HG03095 (cell line): ENCODE results near the gene FGG.

Experiments
- ATAC-seq: cut with Tn5 transposase; IDR thresholded peaks from one replicate; pipeline ENCODE4 v1.9.1; 2021; ENCODE audit warnings: moderate library complexity; ENCODE audit not compliant: unreplicated experiment

FGG gene

DNA sequence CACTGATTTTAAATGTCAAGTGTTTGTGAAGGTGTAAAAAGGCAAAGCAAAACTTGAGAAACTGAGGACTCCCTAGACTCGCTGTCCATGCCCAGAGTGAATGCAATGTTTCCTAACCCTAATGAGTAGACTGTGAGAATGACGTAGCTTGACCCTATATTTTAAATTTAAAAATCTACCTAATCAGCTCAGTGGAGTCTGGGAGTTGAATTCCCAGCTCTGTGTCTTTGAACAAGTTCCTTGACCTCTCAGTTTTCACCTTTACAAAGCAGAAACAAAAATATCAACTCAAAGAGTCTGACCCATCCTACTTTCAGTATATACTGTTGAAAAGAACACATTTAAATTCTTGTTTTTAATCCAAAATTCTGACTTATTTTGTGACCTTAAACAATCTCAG is 24.3 kb downstream of the FGG start:
- ATAC-seq = no peak

DNA sequence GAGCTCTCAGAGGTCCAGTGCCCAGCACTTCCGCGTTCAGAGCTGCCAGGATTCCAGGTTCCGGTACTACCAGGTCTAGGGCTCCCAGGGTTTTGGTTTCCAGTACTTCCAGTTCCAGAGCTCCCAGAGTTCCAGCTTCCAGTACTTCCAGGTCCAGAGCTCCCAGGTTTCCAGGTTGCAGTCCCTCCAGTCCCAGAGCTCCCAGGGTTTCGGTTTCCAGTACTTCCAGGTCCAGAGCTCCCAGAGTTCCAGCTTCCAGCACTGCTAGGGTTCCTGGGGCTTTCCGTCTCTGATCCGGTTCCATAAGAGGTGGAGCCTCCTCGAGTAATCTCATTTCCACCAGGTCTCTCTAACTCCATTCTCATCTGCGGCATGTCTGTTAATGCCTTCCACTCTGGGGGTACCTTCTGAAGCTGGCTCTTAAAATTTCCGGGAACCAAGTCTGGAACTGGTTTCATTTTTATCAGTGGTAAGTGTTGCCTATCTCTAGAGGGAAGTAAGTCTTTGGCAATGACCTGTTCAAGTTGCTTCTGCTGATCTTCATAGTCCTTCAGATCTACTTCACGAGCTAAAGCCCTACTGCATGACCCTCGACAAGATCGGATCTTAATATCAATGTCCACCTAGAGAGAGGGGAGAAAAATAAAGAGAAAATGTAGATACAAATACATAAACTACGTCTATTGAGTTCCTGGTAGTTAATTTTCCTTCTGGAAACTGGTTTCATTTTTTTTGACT is 26.0 kb downstream of the FGG start:
- no peak for ATAC-seq

DNA sequence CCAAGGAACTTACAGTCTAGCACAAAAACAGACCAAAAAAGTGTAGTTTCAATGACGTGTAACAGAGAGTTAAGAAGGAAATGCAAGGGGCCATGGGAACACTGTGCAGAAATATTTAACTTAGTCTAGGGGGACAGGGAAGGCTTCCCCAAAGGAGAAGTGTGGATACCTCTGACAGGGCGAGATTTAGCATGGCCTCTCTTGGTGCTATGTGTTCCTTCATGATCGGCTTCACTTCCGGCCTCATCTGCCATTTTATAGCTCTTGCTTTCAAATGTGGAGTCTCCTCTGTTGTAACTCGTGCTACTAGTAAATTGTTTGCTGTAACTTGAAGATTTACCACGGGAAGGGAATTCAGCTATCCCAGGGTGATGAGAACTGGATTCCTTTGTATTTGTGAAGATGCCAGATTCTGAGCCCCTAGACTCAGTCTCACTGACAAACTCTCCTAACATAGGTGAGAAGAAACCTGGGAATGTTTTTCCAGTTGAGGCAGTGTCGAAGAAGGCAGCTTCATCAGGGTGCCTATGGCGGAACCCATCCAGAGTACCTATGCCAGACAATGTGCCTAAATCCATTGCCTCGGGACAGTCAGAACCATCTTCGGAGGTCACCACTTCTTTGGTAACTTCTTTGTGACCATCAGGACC is 27.0 kb downstream of the FGG start:
- no peak for ATAC-seq

DNA sequence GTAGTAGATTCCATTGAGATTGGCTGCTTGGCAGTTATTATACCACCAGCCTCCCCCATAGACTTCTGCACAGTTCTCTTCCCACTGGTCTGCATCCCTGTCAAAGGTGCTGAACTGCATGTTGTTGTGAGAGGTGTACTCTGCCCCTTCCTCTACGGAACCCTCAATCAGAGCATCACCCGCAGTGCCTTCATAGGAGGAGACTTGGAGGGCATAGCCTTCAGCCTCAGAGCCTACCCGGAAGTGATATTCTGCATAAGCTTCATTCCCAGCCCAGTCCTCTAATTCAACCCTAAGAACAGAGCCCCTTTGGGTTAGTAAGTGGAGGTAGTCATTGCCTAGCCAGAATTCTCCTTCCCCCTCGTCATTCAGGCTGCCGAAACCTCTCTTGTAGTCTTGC is 28.2 kb downstream of the FGG start:
- no peak for ATAC-seq

DNA sequence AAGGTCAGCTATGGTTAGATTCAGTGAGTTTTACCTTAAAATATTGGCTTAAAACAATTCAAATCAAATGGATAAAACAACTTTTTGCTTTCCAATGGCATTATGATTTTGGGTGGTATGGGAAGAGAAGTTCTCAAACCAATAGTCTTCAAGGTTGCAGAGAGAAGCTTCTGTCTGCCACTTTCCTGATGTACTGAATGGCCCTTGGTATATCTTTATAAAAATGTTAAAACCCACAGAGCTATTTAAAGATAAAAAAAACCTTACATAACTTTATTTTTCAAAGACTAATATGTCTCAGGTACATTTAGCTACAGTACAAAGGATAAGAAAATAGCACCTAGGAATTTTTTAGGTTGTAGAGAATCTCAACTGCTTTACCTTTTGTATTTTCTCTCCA is 28.8 kb downstream of the FGG start:
- no peak for ATAC-seq

DNA sequence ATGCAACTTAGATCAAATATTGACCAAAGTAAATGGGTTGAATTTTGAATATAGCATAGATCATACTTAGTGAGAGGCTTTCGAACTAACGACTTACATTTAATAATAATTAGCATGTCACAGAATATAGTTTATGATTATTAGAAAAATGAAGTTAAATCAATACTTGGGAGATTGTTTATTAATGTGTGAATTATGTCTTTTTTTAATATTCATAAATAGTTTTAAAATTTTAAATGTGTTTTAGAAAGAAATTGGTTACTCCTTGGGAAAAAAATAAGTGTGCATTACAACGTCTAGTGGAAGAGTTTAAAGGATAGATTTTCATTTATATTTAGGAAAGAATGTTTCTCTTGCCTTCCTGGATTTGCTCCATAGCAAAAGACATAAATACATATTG is 29.2 kb downstream of the FGG start:
- no peak for ATAC-seq

DNA sequence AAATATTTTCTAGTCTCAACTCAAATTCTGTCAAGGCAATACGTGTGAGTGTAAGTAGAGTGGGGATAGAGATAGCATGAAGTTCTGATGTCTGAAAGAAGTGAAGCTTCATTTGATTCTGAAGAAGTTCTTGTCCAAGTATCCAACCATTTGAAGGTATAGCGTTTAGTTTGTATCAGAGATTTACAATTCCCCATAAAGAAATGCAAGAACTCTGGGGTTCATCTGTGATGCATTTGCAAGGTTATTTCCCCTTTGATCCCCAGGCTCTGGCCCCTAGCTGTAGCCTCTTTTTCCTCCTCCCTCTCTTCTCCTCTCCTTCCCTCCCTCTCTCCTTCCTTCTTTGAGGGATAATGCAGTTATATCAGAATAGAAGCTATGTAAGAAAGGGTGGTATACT is 29.7 kb downstream of the FGG start:
- ATAC-seq = no peak

DNA sequence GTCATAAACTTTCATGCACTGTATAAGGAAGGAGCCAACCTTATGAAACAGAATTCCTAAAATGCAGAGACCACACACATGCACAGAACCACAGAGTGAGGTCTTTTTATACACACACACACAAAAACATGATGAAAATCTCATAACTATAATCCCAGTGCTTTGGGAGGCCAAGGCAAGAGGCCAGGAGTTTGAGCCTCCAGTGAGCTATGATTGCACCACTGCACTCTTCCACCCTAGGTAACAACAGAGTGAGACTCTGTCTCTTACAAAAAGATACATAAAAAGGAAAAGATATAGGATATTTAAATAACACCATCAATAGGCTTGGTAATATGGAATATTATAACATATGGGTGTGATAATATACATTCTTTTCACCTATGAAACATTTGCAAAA is 32.5 kb downstream of the FGG start:
- no peak for ATAC-seq

DNA sequence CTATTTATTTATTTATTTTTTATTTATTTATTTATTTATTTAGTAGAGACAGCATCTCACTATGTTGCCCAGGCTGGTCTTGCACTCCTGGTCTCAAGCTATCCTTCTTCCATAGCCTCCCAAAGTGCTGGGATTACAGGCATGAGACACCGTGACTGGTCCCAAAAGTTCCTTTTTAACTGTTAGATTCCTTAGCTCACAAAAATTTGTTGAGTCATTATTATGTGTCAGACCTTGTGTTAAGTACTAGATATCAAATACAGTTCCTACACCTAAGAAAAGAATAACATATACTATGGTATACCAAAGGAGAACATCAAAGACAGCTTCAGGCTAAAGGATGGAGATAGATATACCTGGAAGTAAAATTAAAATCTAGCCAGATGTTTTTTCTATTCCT is 33.5 kb downstream of the FGG start:
- ATAC-seq = no peak

DNA sequence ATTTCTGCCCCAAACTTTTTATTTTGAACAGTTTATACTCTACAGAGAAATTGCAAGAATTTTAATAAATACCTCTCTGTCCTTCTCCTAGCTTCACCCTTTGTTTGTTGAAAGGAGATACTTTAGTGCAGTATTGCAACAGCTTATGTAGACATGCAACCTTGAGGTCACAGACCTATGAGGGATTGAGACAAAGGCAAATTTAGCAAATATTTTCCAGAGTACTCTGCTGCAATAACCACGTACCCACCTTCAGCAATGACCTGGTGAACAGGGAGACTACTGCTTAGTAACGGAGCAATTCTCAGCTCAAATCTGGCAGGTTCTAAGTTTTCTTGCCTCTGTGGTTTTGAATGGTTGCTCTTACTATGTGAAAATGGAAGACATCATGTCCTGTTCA is 35.1 kb downstream of the FGG start:
- ATAC-seq = no peak

DNA sequence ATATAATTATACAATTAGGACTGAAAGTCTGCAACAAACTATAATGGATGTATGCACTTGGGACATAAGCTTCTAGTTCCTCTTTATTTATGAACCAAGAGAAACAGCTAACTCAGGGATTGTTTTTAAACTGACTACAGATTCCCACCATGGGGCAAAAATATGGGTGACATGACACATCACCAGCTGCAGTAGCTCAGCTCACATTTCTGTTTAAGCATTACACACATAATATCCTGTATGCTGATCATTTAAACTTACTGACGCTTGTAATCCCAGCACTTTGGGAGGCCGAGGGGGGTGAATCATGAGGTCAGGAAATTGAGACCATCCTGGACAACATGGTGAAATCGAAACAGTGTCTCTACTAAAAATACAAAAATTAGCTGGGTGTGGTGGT is 38.1 kb downstream of the FGG start:
- no peak for ATAC-seq

DNA sequence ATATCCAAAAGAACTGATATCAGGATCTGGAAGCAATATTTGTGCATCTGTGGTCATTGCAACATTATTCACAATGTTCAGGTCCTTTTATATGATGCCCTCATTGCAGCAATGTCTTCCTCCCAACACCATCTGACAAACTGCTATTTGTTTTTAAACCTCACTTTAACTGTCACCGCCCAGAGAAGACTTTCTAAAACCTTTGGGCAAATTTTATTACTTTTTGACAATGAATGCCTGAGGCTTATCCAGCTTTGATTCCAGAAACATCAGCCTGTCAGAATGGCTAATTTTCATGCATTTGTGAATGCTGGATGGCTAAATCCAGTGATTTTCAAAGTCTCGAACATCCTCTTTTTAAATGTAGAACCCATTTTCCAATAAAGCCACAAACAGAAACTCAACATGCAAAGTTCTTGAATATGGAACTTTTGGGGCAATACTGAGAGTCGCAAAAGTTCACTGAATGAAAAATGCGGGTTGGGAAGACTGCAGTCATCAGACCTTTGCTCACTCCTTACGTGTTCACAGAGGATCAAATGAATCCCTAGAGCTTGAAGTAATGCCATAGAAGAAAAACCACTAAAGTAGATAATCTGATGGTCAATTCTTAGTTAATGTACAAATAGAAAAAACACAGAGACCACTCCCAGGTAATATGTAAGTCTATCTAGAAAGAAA is 39.1 kb downstream of the FGG start:
- no peak for ATAC-seq

DNA sequence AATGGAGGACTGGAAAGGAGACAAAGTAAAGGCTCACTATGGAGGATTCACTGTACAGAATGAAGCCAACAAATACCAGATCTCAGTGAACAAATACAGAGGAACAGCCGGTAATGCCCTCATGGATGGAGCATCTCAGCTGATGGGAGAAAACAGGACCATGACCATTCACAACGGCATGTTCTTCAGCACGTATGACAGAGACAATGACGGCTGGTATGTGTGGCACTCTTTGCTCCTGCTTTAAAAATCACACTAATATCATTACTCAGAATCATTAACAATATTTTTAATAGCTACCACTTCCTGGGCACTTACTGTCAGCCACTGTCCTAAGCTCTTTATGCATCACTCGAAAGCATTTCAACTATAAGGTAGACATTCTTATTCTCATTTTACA is 42.9 kb downstream of the FGG start:
- ATAC-seq = no peak

DNA sequence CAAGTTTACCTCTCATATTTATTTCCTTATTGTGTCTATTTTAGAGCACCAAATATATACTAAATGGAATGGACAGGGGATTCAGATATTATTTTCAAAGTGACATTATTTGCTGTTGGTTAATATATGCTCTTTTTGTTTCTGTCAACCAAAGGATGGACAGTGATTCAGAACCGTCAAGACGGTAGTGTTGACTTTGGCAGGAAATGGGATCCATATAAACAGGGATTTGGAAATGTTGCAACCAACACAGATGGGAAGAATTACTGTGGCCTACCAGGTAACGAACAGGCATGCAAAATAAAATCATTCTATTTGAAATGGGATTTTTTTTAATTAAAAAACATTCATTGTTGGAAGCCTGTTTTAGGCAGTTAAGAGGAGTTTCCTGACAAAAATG is 43.4 kb downstream of the FGG start:
- no peak for ATAC-seq

DNA sequence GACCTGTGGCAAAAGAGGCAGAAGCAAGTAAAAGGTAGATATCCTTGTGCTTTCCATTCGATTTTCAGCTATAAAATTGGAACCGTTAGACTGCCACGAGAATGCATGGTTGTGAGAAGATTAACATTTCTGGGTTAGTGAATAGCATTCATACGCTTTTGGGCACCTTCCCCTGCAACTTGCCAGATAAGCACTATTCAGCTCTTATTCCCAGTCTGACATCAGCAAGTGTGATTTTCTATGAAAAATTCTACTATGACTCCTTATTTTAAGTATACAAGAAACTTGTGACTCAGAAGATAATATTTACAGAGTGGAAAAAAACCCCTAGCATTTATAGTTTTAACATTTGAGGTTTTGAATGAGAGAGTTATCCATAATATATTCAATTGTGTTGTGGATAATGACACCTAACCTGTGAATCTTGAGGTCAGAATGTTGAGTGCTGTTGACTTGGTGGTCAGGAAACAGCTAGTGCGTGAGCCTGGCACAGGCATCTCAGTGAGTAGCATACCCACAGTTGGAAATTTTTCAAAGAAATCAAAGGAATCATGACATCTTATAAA is 45.7 kb downstream of the FGG start:
- no peak for ATAC-seq

DNA sequence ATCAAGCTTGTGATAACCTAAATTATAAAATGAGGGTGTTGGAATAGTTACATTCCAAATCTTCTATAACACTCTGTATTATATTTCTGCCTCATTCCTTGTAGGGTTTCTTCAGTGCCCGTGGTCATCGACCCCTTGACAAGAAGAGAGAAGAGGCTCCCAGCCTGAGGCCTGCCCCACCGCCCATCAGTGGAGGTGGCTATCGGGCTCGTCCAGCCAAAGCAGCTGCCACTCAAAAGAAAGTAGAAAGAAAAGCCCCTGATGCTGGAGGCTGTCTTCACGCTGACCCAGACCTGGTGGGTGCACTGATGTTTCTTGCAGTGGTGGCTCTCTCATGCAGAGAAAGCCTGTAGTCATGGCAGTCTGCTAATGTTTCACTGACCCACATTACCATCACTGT is 46.8 kb downstream of the FGG start:
- no peak for ATAC-seq

DNA sequence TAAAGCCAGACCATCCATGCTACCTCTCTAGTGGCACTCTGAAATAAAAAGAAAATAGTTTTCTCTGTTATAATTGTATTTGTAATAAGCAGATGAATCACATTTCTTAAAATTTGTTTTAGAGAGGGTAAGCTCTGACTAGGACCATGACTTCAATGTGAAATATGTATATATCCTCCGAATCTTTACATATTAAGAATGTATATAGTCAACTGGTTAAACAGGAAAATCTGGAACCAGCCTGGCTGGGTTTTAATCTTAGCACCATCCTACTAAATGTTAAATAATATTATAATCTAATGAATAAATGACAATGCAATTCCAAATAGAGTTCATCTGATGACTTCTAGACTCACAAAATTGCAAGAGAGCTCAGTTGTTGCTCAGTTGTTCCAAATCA is 48.1 kb downstream of the FGG start:
- ATAC-seq = no peak

DNA sequence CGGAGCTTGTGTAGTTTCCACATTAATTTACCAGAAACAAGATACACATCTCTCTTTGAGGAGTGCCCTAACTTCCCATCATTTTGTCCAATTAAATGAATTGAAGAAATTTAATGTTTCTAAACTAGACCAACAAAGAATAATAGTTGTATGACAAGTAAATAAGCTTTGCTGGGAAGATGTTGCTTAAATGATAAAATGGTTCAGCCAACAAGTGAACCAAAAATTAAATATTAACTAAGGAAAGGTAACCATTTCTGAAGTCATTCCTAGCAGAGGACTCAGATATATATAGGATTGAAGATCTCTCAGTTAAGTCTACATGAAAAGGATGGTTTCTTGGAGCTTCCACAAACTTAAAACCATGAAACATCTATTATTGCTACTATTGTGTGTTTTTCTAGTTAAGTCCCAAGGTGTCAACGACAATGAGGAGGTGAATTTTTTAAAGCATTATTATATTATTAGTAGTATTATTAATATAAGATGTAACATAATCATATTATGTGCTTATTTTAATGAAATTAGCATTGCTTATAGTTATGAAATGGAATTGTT is 49.7 kb downstream of the FGG start, which contains the start of gene FGB:
Gene FGB, plus strand, starts transcription at position 315 of the 558 bp plus-strand sequence. Its CDS starts 8 bp downstream, at position 323.
- no peak for ATAC-seq

DNA sequence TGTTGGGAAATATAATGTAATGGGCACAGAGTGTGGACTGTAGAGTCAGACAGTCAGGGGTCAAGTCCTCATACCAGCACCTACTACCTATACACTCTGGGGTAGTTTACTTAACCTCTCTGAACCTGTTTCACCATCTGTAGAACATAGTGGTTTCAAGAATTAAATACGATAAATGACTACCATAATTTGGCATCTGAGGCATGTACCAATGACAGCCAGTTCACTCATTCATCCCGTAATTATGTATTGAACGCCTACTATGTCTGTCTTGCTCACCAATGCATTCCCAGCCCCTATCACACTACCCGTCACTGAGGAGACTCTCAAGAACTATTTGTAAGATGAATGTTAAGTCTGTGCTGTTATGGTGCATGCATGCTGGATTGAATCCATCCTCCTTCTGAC is 51.6 kb downstream of the FGG start:
- no peak for ATAC-seq

DNA sequence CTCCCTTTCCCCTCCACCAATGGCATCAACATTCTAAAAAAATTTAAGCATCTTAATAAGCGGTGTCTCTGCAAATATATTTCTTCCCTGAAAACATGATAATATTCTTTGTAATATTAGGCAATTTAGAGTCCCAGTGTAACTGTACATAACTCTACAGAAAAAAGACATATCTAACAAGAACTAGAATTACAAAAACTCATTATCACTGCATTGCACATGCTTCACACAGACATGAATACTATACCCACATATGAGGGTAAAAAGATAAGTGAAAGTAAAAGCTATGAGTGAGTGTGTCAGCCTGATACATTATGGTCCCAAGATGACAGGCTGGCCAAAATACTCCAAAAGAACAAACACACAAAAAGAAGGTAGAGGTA is 52.0 kb downstream of the FGG start:
- no peak for ATAC-seq
